Activated CD8-positive, alpha-beta memory T cell treated with anti-CD3 and anti-CD28 coated beads for 36 hours (primary cell): Measurements from ENCODE around the gene SLC35A2. TPM values are rescaled to one million over a fixed set of nuclear protein-coding genes. Genes with fewer than 3 reads are reported as not detected.

Source experiments
- CTCF ChIA-PET: fragments of 350-600 bp; sonication (Branson Sonifier 250); formaldehyde crosslinking; loops from one replicate; lab custom pipeline; 2021; ENCODE audit warnings: antibody characterized with exemption; lab: Charles Lee
- POLR2A ChIA-PET: fragments of 350-600 bp; sonication (Branson Sonifier 250); formaldehyde crosslinking; loops from one replicate; lab custom pipeline; 2021; ENCODE audit warnings: antibody characterized with exemption; lab: Charles Lee
- total RNA-seq, 2 experiments: library from RNA; stranded (reverse); gene quantifications; one replicate each; pipeline ENCODE4 v1.2.3, GENCODE V29; 2021

The SLC35A2 gene
- total RNA-seq, 2 experiments from 2014 or later, result 27.3 to 29.7 TPM

DNA sequence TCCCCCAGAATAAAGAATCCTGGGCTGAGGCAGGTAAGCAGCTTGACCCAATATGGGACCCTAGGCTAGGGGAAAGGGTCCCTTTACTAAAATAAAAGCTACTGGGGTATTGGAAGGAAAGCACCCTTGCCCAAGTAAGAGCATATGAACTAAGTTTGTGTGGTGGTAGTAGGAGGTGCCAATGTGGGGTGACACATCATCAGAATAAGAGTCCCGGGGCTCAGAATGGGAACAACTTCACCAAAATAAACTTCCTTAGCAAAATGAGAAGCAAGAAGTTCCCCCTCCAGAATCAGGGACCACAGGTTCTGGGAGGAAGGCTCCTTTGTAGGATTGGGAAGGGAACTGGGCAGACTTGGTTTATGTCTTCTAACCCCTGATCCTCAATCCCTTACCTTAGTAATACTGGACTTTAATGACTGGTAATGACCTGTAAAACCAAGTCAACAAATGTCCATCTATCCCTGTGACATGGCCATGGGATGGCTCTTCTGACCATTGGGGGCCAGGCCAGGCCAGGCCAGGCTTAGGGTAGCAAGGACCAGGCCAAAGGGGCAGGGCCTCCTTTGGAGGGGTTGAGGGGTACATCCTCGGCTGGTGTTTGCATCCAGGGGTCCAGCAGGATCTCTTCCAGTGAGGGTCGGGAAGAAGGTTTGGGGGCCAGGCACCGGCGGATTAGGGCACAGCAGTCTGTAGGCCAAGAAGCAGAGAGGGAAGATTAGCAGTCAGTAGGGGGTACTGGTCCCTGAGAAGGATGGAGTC, 2.3 kb upstream of the SLC35A2 start:
- ChIA-PET POLR2A (no interaction called here), CTCF (no interaction called here)

DNA sequence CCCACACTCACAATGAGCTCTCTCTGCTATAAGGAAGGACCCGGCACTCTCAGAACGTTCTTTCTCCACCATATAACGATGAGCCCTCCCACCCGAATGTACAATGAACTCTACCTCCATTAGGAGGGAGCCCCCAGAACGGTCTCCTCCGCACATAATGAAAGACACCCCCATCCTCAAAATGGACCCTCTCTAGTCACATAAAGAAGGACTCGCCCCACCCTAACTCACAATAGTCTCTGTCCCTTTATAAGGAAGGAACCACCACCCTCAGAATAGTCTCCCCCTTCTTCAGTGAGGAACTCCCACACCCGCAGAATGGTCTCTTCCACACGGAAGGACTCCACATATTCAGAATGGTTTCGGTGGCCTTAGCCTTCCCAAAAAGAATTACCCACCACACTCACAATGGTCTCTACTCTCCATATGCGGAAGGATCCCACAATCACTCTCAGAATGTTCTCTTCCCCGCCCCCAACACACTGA, 477 bp downstream of the SLC35A2 start:
- ChIA-PET POLR2A (interaction anchor here (0.6 to 2.3 kb wide), 5 partner anchors 13 to 42 kb away, joined by 3 to 14 read pairs (median 4); partner anchors contain the start of genes PQBP1 and TIMM17B), CTCF (no interaction called here)

DNA sequence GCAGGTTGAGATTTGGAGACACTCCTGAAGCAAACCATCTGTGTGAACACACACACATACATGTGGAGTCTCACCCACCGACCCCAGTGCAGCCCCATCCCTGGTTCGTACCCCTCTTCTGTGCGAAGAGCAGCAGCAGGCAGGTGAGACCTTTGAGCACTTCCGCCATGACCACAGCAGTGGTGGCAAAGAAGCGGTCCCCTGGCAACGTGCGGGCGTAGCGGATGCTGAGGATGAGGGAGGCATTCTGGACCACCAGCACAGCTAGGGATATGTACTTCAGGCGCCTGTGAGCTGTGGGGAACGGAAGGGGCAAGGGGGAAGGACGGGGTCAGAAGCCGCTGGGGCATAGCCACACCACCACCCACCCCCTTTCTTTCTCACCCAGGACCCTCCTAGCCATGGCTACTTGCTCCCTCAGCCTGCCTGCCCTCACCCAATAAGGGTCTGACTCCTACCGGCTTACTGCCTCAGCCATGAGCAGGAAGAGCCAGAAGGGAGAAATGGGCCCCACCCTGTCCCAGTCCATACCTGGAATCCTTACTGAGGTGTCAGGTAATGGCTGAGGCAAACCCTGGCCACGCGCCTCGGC, 1.6 kb downstream of the SLC35A2 start:
- ChIA-PET POLR2A (no interaction called here), CTCF (no interaction called here)

DNA sequence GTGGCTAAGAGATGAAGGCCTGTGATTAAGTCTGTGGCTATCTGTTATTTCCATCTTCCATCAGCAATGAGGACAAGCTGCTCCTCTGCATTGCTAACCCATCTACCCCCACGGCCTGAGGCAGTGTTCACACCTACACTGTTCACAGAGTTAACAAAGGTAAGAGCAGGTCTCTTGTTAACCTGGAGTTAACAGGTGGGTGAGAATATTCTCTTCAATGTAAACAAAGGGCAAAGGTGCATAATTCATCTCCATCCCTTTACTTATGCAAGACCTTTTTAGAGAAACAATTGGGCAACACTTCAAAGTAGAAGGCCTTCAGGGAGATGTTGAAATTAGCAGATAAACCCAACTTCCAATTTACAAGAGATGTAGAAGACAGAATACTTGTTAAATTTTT, 2.8 kb downstream of the SLC35A2 start:
- ChIA-PET POLR2A (no interaction called here), CTCF (no interaction called here)

DNA sequence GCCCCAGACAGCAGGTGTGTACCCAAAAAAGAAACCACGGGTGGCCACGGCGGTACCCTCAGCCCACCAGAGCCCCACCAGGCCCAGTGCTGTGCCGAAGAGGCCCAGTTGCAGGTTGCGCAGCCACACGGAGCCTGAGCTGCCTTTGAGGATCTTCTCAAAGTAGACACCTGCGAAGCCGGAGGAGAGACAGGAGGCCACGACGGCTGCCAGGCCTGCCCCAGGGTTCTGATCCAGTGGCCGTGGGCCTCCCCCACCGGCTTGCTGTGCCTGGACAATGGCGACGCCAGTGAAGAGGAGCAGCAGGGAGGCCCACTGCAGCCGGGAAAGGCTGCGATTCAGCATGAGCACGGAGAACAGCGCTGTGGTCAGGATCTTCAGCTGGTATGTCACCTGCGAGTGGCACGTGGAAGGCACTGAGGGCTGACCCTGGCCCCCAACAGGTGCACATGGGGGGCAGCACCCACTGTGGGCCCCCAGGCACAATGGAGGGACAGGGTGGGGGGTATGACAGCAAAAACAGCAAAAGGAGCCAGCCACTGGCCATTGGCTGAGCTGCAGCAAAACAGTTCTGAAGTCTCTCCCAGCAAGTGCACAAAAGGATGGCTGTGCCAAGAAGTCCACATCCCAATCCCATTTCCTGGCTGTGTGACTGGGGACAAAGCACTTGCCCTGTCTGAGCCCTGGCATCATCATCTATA, 6.2 kb downstream of the SLC35A2 start:
- CTCF ChIA-PET, result no interaction called here

DNA sequence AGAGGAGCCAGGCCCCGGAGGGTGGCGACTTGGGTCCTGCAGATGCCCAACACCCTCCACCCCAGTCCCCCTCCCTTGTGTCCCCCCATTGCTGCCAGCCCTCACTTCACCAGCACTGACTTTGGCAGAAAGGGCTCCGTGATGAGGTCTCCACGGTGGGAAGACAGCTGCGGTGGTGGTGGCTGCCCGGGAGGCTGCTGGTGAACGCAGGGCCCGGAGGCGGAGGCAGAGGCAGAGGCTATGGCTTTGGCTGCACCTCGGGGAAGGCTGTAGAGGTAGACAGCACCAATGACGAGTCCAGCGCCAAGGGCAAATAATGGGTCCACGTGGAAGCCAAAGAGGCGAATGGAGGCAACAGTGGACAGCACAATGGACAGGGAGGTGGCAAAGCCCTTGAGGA, 6.8 kb downstream of the SLC35A2 start:
- CTCF ChIA-PET, result no interaction called here
- POLR2A ChIA-PET, result no interaction called here

More for the DNA sequence above, 6.2 kb downstream of the SLC35A2 start:
- POLR2A ChIA-PET, result no interaction called here

DNA sequence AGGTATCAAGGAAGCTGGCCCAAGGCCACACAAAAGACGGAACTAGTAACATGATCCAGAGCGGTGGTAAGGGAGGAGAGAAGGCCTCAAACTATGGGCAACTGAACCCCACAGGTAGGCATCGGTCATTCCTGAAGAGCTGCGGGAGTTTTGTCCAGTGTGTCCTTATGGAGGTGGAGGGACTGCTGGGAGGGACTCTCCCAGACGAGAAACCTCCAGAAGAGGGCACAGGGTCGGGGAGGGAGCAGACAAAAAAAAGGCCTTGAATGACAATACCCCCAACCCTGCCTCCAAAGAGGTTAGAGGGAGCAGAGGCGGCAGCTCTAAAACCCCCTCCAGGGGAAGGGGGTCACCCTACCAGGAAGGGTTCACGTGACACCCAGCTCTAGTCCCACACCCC, 7.3 kb downstream of the SLC35A2 start:
- POLR2A ChIA-PET, result no interaction called here
- CTCF ChIA-PET, result no interaction called here

DNA sequence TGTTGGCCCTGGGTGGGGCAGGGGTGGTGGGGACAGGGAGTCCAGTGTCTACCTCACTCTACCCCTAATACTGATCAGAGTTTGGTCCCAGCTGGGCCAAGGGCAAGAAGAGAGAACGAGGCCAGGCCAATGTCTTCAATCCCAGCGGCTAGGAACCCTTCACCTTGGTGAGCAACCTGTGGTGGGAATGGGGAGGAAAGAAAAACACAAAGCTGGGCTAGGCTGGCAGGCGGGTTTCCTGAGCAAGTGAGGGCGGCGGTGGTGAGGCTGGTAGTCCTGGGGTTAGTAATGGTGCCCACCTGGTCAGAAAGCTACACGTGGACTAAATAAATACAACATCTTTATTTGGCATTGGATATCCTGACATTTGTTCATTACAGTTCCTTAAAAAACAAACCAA, 8.2 kb downstream of the SLC35A2 start:
- CTCF ChIA-PET, result interaction anchor here (1.0 to 1.7 kb wide), 2 partner anchors 13 to 42 kb away, joined by 3 to 5 read pairs; no protein-coding TSS in a partner anchor
- POLR2A ChIA-PET, result interaction anchor here (0.6 kb wide), 1 partner anchor 47 kb away, joined by 11 read pairs; no protein-coding TSS in a partner anchor

DNA sequence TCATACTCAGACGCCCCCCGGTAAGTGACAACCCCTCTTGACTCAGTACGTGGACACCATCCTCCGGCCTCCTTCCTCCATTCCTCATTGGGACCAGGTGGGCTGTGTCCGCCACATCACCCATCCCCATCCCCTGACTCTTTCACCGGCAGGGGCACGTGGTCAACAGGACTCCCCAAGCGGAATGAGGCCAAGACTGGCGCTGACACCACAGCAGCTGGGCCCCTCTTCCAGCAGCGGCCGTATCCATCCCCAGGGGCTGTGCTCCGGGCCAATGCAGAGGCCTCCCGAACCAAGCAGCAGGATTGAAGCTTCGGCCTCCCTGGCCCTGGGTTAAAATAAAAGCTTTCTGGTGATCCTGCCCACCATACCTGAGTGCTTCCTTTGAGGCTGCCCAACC, 8.7 kb downstream of the SLC35A2 start:
- ChIA-PET POLR2A (interaction anchor here (0.6 kb wide), 1 partner anchor 47 kb away, joined by 11 read pairs; no protein-coding TSS in a partner anchor), CTCF (interaction anchor here (1.0 to 1.7 kb wide), 3 partner anchors 13 to 42 kb away, joined by 3 to 5 read pairs (median 3); no protein-coding TSS in a partner anchor)

DNA sequence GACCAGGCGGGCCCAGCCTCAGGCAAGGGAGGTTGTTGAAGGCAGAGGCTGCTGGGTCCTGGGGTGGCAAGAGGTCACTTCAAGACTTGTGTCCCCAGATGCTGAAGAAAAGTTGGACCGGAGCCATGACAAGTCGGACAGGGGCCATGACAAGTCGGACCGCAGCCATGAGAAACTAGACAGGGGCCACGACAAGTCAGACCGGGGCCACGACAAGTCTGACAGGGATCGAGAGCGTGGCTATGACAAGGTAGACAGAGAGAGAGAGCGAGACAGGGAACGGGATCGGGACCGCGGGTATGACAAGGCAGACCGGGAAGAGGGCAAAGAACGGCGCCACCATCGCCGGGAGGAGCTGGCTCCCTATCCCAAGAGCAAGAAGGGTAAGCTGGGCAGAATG, 9.3 kb downstream of the SLC35A2 start:
- ChIA-PET CTCF (interaction anchor here (1.0 to 1.7 kb wide), 2 partner anchors 14 to 36 kb away, joined by 3 to 5 read pairs; no protein-coding TSS in a partner anchor), POLR2A (no interaction called here)

DNA sequence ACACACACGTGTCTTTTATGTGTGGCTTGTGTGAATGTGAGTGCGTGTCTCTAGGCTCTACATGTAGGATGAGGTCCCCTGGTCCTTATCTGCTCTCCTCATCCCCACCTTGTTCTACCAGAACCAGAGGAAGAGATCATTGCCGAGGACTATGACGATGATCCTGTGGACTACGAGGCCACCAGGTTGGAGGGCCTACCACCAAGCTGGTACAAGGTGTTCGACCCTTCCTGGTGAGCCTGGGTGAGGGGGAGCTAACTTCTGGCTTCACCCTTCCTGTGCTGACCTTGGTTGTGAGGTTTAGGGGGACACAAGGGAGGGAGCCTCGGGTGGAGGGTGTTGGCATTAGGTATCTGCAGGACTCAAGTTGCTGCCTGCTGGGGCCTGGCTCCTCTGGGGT, 10.4 kb downstream of the SLC35A2 start:
- CTCF ChIA-PET, result no interaction called here
- POLR2A ChIA-PET, result no interaction called here

DNA sequence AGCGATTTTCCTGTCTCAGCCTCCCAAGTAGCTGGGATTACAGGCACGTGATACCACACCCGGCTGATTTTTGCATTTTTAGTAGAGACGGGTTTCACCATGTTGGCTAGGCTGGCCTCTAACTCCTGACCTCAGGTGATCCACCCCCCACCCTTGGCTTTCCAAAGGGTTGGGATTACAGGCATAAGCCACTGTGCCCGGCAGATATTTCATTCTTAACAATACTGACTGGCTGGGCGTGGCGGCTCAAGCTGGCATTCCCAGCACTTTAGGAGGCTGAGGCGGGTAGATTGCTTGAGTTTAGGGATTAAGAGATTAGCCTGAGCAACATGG, 12.4 kb downstream of the SLC35A2 start:
- CTCF ChIA-PET, result no interaction called here
- POLR2A ChIA-PET, result no interaction called here

DNA sequence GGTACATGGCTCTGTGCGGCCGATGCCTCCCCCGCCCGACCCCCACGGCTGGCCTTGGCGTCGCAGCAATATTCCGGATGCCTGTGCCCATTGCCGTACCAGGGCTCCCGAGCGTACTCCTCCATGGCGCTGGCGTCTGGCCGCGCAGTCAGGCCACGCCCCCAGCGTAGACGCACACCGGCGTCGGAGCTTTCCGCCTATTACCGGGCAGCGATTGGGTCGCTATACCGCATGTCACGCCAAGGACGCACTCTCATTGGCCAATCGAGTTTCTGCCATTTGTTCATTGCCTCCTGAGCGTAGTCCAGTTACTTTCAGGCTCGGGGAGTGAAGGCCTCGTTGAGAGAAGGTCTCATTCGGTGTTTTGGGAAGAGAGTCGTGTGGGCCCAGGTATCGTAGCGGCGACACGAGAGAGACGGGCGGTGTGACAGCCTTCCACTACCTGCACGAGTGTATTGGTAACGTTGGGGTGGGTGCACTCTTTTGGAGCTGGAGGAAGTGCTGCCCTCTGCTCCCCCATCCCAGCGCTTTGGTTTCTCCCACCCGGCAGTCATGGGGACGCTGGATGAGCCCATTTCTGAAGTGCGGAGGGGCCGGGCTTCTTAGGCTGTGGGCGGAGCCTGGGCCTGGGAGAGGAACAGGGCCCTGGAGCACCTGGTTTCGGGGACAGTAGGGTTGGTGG, 13.7 kb downstream of the SLC35A2 start, which contains the start of the genes PQBP1 and TIMM17B:
PQBP1 (plus strand) TSS at position 306 of the 682 bp plus-strand sequence. CDS start 580 bp downstream, outside the sequence.
TIMM17B (minus strand) TSS at position 144 of the 682 bp plus-strand sequence; CDS start at position 125, 19 bp downstream.
- ChIA-PET CTCF (interaction anchor here (0.9 to 1.0 kb wide), 3 partner anchors 14 to 40 kb away, joined by 3 read pairs; no protein-coding TSS in a partner anchor), POLR2A (interaction anchor here (0.5 to 2.0 kb wide), 5 partner anchors 13 to 172 kb away, joined by 3 to 14 read pairs (median 4); partner anchors contain the start of genes HDAC6 and SLC35A2)

DNA sequence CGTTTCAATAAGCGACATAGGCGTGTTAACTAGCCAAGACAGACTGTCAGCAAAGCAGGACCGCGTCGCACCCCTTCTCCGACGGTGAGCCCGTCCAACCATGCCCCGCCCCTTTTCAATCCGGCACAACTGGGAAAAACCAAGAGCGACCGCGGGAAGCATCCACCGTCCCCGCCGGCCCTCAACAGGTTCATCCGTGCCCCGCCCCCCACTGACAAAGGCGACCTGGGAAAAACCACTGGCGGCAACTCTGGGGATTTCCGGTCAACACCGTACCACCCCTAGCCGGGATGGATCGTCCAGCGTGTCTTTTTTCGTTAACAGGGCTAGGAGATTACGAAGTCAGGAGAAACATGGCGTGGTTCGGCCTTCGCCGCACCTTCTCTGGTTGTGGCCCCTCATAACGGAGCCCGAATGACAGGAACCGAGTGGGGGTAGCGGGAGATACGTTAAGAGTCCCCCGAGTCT, 14.3 kb downstream of the SLC35A2 start:
- CTCF ChIA-PET, result interaction anchor here (0.9 kb wide), 1 partner anchor 40 kb away, joined by 3 read pairs; no protein-coding TSS in a partner anchor
- POLR2A ChIA-PET, result interaction anchor here (0.5 to 2.0 kb wide), 5 partner anchors 13 to 173 kb away, joined by 3 to 14 read pairs (median 4); partner anchors contain the start of genes HDAC6 and SLC35A2

DNA sequence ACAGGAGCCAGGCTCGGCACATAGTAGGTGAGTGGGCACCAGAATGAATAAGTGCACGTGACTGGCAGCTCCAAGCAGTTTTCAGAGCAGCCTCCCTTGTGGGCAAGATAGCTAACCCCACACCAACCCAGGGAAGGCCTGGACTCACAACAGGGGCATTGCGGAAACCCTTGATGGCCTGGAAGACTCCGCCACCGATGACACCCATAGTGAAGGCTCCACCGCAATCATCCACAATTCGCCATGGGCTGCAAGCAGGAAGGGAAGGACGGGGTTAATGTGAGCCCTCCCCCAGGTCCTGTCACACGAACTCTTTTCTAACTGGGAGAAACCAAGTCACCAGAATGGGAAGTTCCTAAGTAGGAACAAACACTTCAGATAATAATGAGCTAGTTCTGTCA, 14.8 kb downstream of the SLC35A2 start:
- ChIA-PET CTCF (no interaction called here), POLR2A (interaction anchor here (0.6 to 2.0 kb wide), 2 partner anchors 16 to 24 kb away, joined by 3 to 14 read pairs; partner anchors contain the start of gene SLC35A2)

DNA sequence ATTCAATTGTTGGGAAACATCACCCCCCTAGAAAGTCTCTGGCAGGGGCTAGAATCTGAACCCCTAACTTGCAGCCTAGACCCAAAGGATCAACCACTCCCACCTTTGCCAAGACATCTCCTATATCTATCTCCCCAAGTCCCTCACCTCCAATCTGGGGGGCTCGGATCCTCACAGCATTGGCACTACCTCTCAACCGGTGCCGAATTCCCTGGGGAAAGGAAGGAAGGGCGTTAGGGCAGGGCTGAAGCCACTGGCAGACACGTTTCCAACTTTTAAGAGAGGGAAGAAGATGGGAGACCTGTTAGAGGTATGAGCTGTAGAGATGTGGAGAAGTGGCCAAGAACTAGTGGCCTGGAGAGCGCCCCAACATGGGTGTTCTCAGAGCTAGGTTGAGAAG, 16.6 kb downstream of the SLC35A2 start:
- CTCF ChIA-PET, result no interaction called here
- POLR2A ChIA-PET, result no interaction called here

DNA sequence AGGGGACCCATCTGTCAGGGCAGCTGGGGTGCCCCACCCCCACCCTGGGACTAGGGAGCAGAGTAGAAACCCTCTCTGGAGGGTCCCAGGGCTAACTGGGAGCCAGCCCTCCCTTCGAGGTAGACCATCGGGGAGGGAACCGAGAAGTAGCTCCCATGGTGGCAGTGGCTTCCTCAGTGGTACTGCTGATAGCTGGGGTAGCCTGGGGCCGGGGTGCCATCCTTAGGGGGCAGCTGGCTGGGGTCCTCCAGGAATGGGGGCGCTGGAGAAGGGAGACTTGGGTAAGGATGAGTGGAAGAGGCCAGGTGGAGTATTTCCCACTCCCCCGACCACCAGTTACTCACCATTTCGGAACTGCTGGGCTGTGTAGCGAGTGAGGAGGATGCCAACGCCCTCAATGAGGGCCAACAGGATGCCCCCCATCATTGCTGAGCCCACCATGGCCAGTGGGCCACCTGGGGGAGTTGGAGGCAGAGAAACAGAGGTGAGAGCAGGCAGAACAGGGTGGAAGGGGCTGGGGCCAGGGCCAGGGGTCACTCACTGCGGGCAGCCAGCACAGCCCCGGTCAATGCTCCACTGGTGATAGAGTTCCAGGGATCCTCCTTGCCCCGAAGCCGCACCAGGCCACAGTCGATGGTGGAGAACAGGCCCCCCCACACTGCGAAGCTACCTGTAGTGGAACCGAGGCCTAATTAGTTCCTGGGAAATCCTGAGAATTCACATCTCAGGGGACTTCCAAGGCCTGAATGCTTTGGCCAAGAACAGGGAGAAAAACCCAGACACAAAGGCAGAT, 17.7 kb downstream of the SLC35A2 start:
- POLR2A ChIA-PET, result no interaction called here
- CTCF ChIA-PET, result no interaction called here

DNA sequence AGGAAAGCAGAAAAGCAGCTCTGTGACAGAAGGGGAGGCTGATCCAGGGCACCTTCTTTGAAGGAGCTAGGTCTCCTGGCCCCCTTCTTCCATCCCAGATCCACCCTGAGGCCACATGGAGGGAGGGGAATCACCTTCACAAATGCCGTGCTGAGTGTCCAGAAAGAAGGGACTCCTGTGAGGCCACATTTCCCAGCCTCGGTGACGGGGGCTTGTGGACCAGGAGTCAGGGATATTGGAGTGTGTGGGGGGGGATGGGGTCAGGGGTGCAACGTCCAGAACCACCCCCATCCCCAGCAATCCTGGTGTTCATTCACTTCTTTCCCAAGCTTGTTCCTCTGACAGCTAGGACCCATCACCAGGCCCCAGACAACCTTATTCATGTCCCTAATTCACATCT, 18.6 kb downstream of the SLC35A2 start:
- POLR2A ChIA-PET, result no interaction called here
- CTCF ChIA-PET, result interaction anchor here (1.2 kb wide), 1 partner anchor 53 kb away, joined by 4 read pairs; no protein-coding TSS in a partner anchor
